ENCODE measurements around the gene TSPAN17.
A peak's percentile ranks its signal among the peaks of the same experiment; 100 is the strongest.
"Not testable (repeated sequence)": the region's sequence is repeated elsewhere in the genome, so short reads cannot be mapped to it uniquely, and the experiment has no call there.

The TSPAN17 gene

GRCh38 chr5:176687247-176687646 lies 40.0 kb downstream of the TSPAN17 start:
- no peak for DNase-seq

DNA sequence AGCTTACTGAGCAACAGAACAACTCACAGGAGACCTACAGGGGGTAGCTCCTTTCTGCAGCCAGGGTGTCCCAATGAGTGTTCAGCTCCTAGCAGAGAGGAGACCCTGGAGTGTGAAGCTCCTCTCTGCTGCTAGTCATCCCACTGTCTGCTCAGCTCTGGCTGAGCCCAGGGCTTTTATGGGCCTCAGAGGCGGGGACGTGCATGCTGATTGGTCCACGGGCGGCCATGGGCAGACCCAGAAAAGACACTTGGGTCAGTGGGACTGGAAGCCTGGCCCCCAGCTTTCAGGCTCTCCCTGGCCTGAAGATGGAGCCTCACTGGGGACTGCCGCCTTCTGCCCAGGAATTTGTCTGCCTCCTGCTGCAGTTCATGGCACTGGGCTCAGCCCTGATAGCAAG lies 40.6 kb downstream of the TSPAN17 start:
- DNase-seq: no peak

- DNase-seq: no peak
Measured at GRCh38 chr5:176690911-176691310, 43.6 kb downstream of the TSPAN17 start.

DNA sequence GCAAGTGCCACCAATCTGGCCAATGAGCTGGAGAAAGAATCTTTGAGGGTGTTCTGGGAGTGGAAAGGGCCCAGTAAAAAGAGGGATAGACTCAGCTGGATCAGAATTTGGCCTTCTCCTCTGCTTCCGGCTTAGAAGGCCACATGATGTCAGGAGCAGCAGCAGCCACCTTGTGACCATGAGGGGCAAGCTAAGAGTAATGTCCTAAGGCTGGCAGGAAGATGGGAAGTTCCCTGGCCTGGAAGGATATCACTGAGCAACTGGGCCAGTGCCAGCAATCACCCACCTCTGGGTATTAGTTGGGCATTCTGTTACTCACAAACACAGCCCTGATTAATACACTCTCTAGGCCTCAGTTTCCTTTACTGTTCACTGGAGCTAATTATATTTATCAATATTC lies 44.2 kb downstream of the TSPAN17 start:
- no peak for DNase-seq

DNA sequence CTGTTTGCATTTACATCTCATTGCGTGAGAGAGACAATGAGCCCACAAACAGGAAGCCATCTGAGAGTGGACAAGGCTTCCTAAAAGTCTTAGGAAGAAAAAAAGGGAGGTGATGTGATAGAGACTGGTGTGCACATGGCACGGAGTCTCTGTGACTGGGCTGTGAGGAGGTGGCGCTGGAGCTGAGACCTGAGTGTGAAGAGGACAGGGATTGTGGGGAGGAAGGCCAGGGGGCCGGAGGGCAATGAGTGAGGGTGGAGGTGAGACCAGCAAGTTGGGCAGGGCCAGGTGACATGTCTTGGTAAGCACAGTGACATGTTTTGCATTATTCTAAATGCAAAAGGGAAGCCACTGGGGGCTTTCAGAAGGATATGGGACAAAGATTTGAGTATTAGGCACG lies 45.0 kb downstream of the TSPAN17 start:
- DNase-seq: no peak

GRCh38 chr5:176692839-176693476 lies 45.7 kb downstream of the TSPAN17 start:
- DNase-seq: no peak

- DNase-seq: peak; percentile 75
Measured at GRCh38 chr5:176693477-176693851, 46.2 kb downstream of the TSPAN17 start.

DNA sequence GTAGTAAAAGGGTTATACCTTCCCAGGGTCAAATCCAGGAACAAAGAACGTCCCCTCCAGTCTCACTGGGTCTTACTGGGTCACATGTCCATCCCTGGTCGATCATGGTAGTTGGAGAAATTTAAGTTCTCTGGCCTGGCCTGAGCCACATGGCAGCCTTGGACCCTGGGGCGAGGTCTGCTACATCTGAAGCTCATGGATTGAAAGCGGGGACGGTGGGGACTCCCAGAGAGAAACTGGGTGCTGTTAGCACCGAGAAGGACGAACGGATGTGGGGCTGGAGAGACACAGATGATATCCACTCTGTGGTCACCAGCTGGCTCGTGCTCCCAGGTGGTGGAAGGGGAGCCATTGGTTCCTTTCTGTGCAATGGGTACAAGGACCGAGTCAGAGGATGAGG lies 46.9 kb downstream of the TSPAN17 start:
- no peak for DNase-seq

DNA sequence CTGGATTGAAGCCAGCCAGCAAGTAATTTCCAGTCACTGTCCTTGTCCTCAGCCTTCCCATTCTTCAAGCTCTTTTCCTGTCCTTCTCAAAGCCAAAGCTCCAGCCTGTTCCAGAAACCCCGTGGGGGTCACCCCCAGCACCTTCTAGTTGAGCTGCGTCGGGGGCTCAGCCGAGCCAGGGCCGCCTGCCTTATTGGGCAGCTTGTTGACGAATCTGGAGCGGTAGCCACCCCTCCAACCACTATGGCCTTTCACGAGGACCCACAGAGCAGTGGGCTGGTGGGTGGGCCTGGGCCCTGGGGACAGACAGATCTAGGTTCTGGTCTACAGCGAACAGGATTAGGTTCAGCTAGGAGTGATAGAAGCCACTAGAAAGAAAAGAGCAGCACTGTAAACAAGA lies 47.3 kb downstream of the TSPAN17 start:
- DNase-seq: no peak

- DNase-seq: no peak
Measured at GRCh38 chr5:176695073-176695472, 47.8 kb downstream of the TSPAN17 start.

DNA sequence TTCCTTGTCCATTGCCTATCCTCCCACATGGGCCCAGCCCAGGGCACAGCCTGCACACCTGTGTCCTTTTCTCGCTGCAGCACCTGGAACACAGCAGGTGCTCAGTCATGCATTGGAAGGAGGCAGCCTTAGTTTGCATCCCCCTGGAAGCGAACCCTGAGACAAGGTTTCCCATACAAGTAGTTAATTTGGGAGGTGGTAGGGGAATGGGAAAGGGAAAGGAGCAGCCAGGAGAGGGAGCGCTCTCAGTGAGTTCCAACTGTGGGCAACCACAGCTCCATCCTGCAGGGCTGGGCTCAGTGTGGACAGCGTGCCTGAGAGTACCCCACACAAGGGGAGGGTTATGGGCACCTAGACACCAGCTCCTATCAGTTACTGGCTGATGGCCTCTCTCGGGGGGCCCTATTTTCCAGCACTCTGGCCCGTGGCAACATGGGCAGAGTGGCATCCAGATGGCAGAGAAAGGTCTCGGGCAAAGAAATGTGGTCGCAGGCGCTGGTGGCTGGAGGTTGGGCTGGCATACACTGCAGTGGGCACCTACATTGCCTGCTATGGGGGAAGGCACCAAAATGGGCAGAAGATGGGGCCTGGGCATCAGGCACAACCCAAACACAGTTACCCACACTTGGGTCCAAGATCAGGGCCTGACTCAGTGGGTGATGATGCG lies 50.1 kb downstream of the TSPAN17 start:
- no peak for DNase-seq

- DNase-seq: no peak
Measured at GRCh38 chr5:176697934-176698538, 50.8 kb downstream of the TSPAN17 start.

- not testable (repeated sequence) for DNase-seq
Measured at GRCh38 chr5:176699446-176699845, 52.2 kb downstream of the TSPAN17 start.

DNA sequence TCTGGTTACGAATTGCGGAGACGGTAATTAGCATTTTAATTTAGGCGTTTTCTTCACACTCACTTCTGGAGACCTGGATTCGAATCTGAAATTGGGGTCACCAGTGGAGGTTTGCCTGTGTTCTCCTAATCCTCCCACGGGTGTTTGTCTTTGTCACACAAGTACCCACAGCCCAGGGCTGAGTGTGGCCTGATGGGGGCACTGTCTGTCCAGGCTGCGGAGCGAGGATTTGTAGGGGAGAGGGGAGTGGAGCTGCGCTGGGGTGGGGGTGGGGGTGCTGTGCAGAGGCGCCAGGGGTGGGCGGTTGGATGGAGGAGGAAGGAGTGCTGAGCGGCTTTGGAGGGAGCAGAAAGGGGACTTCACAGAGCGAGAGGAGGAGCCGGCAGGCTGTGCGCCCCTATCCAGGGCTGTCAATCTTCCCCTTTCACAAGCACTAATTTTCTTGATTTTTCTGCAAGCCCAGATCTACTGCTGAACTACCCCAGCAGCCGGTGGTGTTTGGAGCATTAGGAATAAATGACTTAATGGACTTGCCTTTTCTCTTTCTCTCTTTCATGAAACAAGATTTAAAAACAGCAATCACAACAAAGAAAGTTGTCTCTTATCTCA lies 53.1 kb downstream of the TSPAN17 start:
- DNase-seq: peak; percentile 11

DNA sequence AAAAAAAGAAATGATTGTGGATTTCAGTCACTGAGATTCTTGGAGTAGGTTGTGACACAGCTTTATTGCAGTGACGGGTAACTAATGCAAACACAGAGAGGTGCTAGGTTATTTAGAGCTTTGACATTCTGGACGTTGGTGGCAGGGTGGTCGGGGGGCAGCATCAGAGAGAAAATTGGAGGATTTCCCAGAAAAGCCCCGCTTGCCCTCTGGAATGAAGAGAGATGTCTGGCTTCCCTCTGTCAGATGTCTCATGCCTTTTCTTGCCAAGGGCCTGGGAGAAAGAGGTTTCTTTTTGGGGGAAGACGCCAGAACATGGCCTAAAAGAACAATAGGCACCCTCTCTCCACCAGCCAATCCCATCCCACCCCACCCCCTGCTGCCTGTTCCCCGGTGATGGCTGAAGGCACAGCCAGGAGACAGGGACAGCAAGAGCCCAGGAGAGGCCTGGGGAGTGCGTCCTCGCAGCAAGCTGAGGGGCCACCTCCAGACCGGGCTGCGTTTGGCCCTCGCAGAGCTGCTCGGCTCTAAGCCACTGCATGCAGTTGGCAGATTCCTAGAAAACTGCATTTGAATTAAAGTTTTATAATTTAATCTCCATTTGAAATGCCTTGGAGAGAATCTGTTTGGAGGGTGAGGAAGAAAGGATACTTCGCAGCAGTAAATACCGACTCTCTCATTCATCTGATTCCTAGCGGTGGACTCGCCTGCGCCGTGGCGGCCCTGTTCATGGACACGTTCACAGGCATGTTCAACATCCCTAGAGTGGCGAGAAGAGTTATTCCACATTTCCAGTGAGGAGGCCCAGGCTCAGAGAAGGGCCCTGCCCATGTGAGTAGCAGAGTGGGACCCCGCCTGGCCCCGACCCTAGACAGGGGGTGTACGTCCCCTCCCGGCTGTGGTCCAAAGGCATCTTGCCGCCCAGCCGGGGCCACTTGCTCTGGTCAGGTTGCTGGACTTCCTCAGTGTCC lies 55.7 kb downstream of the TSPAN17 start:
- DNase-seq: no peak

GRCh38 chr5:176703857-176704256 lies 56.6 kb downstream of the TSPAN17 start:
- no peak for DNase-seq

GRCh38 chr5:176704355-176704754 lies 57.1 kb downstream of the TSPAN17 start:
- no peak for DNase-seq

GRCh38 chr5:176704817-176705216 lies 57.5 kb downstream of the TSPAN17 start:
- DNase-seq: no peak
